GM12873 (cell line): Measurements from ENCODE around the gene NAA20.

Experiments
- CTCF ChIP-seq: IDR thresholded peaks from 2 replicates; pipeline ENCODE4 v1.5.1; 2012; ENCODE audit warnings: low read depth, mild to moderate bottlenecking, moderate library complexity, low read length, control low read depth; ENCODE audit not compliant: insufficient read depth; ENCODE audit errors: missing control alignments

NAA20 gene

GRCh38 chr20:19971116-19971515 lies 46.0 kb upstream of the NAA20 start:
- no peak for TF ChIP-seq CTCF

- no peak for TF ChIP-seq CTCF
Observed at GRCh38 chr20:19973961-19974629, 43.1 kb upstream of the NAA20 start.

- TF ChIP-seq CTCF: no peak
Observed at GRCh38 chr20:19974630-19975435, 42.3 kb upstream of the NAA20 start.

- no peak for TF ChIP-seq CTCF
Observed at GRCh38 chr20:19975436-19975799, 41.7 kb upstream of the NAA20 start.

- no peak for TF ChIP-seq CTCF
Observed at GRCh38 chr20:19975901-19976300, 41.3 kb upstream of the NAA20 start.

- TF ChIP-seq CTCF: no peak
Observed at GRCh38 chr20:19976595-19977372, 40.4 kb upstream of the NAA20 start.

- no peak for TF ChIP-seq CTCF
Observed at GRCh38 chr20:19977373-19977770, 39.8 kb upstream of the NAA20 start.
